GM19023 (cell line): ENCODE measurements around the gene PSMD2.

ENCODE experiments used
- ATAC-seq: cut with Tn5 transposase; IDR thresholded peaks from one replicate; pipeline ENCODE4 v1.9.1; 2021; ENCODE audit warnings: mild to moderate bottlenecking, moderate library complexity; ENCODE audit not compliant: unreplicated experiment

The PSMD2 gene

DNA sequence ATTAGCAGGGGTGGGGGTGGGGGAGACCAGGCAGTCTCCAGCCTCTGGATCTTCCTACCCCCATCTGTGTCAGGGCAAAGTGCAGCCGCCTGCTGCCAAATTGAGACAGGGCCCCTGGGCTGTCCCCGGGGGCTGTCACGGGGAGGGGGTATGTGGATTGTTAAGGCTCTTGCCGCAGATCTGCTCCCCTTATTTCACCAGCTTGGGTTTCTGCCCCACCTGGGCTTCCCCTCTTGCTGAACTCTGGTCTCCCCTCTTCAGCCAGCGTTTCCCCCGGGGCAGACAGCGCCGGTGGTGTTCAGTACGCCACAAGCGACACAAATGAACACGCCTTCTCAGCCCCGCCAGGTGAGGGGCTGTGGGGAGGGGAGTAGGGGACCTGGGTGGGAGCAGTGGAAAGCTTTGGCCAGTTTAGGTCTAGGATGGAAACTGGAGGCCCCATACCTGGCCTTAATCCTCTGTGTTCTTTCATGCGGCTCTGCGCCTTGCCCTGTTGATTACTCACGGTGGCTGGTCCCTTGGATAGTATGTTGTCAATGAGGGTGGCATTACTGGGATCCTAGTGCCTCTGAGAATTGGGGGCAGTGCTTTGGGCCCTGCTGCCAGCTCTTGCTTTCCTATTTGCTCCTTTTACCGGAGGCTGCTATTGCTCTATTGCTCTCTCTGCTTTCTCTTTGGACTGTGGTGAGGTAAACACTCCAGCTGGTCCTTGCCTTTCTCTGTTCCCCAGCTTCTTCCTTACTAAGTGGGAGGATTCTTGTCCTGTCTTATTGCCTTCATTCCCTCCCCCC lies 17.0 kb downstream of the PSMD2 start:
- ATAC-seq, result no peak

DNA sequence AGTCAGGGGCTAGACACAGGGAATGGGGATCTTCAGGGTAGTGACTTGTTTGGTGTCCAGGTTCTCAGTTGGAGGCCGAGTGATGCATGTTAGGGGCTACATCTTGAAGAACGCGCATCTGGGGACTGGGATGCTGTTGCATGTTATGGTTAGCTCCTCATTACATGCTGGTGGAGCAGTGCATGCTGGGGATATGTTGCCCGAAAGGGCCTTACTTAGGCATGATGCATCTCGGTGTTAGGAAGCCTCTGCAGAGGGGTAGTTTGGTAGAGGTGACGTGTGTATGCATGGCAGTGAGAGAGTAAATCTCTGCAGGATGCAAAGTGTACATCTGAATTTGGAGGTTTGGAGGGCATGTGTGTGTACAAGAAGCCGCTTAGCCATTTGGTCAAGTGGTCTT lies 17.8 kb downstream of the PSMD2 start:
- no peak for ATAC-seq

DNA sequence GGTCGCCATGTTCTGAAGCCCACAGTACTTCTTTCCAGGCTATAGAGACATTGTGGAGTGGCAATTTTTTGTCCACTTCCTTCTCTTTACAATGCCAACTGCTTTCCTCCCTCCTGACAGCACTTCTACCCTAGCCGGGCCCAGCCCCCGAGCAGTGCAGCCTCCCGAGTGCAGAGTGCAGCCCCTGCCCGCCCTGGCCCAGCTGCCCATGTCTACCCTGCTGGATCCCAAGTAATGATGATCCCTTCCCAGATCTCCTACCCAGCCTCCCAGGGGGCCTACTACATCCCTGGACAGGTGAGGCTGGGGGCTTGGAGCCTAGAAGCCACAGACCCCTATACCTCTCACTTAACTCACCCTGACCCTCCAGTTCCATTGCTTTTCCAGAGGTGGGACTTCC lies 18.2 kb downstream of the PSMD2 start:
- ATAC-seq, result no peak

DNA sequence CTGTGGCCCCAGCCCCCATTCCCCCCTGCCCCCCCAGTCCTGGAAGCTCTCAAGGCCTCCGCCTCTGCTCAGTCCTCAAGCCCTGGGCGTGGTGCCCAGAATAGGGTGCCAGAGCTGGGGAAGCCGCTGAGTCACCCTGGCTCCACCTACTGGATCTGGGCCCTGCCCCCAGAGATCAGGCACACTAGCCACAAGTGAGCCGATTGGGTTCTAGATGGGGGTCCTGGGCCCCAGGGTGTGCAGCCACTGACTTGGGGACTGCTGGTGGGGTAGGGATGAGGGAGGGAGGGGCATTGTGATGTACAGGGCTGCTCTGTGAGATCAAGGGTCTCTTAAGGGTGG lies 21.0 kb downstream of the PSMD2 start:
- ATAC-seq, result no peak

DNA sequence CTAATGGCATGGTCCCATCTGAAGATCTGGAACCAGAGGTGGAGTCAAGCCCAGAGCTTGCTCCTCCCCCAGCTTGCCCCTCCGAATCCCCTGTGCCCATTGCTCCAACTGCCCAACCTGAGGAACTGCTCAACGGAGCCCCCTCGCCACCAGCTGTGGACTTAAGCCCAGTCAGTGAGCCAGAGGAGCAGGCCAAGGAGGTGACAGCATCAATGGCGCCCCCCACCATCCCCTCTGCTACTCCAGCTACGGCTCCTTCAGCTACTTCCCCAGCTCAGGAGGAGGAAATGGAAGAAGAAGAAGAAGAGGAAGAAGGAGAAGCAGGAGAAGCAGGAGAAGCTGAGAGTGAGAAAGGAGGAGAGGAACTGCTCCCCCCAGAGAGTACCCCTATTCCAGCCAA lies 22.6 kb downstream of the PSMD2 start:
- ATAC-seq, result no peak

DNA sequence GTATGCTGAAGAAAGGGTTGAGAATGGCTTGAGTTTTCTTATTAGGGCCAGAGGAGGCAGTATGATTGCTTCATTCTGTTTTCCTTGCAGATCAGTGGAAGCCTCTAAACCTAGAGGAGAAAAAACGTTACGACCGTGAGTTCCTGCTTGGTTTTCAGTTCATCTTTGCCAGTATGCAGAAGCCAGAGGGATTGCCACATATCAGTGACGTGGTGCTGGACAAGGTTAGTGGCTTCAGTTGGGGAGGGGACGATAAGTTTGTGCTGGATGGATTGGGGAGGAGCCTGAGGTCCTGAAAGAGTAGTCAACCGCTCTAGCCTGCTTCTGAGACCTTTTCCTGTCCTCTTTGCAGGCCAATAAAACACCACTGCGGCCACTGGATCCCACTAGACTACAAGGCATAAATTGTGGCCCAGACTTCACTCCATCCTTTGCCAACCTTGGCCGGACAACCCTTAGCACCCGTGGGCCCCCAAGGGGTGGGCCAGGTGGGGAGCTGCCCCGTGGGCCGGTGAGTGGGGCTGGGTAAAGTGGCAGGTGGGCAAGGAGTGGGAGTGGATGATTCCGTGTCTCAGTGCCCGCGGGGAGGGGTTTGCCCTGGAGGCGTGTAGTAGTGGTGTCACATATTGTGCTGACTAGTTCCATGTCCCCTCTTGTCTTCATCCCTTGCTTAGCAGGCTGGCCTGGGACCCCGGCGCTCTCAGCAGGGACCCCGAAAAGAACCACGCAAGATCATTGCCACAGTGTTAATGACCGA lies 23.9 kb downstream of the PSMD2 start:
- no peak for ATAC-seq

DNA sequence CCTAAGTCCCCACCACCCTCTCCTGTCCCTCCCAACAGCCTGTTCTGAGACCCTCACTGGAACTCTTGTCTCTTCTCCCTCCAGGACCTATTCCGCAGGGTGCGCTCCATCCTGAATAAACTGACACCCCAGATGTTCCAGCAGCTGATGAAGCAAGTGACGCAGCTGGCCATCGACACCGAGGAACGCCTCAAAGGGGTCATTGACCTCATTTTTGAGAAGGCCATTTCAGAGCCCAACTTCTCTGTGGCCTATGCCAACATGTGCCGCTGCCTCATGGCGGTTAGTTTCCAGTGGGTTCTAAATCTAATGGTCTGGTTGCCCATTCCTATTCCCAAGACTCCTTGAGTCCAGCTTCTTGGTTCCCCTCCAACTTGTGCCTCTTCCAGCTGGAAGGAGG lies 24.7 kb downstream of the PSMD2 start:
- no peak for ATAC-seq

DNA sequence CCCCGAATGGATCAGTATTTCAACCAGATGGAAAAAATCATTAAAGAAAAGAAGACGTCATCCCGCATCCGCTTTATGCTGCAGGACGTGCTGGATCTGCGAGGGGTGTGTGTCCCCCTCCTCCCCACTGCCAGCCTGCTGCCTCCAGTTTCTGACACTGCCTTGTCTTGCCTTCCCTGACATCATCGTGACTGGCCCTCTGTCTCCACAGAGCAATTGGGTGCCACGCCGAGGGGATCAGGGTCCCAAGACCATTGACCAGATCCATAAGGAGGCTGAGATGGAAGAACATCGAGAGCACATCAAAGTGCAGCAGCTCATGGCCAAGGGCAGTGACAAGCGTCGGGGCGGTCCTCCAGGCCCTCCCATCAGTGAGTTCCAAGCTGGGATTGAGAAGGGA lies 26.2 kb downstream of the PSMD2 start:
- ATAC-seq, result no peak

DNA sequence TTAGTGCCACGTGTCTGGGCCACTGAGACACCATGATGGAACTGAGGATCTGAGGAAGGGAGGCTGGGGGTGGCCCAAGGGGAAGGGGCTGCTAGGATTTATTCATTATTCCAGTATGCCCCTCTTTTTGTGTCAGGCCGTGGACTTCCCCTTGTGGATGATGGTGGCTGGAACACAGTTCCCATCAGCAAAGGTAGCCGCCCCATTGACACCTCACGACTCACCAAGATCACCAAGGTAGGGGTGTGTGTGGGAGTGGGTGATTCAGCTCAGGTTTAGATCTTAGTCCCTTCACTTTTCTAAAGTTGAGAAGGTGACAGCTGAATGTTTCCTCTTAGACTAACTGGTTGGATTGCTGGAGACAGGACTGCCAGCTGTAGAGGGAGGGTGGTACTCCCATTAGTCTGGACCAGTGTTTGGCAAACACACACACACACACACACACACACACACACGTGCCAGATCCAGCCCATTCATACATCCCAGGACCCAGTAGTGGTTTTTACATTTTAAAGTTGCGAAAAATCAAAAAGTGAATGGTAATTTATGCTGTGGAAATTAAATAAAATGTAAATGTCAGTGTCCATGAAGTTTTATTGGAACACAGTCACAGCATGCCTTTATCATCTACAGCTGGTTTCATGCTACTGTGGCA lies 26.8 kb downstream of the PSMD2 start:
- ATAC-seq, result no peak

DNA sequence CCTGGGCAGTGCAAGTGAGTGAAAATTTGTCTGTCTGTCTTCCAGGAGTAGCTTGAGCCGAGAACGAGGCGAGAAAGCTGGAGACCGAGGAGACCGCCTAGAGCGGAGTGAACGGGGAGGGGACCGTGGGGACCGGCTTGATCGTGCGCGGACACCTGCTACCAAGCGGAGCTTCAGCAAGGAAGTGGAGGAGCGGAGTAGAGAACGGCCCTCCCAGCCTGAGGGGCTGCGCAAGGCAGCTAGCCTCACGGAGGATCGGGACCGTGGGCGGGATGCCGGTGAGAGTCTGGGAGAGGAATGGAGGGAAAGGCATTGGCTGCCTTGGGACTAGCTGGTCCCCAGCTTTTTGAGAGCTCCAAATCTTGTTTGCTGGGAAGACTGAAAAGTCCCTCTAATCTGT lies 28.1 kb downstream of the PSMD2 start:
- no peak for ATAC-seq

DNA sequence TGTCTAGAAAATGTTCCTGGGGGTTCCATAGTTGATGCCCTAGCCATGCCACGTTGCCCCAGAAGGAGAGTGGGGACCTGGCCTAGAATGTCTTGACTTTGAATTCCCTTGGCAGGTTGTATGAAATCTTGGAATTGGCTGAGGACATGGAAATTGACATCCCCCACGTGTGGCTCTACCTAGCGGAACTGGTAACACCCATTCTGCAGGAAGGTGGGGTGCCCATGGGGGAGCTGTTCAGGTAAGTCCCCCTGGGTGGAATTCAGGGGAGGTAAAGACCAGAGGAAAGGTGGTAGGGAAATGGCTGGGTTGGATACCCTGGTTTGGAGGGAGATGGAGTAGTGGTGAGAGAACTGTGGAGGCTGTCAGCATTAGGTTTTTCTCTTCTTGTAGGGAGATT lies 29.5 kb downstream of the PSMD2 start:
- no peak for ATAC-seq

DNA sequence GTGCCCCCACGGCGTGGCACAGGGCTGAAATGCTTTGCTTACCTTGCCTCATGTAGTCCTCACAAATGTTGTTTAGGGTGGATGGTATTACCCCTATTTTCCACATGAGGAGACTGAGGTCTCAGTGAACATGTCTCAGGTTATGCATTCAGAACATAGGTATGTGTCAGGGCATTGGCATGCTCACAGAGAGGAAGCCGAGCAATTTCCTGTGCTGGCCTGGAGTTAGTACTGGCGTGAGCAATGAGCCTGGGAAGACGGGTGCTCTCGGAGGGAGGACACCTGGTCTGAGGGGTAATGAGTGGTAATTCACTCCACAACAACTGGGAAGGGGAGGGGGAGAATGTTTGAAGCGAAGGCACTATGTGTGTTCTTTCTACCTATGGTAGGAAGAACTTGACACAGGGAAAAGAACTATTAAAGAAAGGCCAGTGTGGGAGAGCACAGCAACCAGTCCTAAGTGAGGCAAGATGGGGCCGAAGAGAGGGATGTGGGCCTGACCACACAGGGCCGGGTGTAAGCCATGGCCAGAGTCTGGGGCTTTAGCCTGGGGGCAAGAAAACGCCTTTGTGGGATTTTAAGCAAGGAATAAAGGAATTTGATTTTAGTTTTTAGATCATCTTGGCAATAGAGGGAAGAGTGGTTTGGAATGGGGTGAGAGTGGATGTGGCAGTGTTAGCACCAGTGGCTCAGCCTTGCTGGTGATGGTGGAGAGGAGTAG lies 33.5 kb downstream of the PSMD2 start:
- no peak for ATAC-seq

DNA sequence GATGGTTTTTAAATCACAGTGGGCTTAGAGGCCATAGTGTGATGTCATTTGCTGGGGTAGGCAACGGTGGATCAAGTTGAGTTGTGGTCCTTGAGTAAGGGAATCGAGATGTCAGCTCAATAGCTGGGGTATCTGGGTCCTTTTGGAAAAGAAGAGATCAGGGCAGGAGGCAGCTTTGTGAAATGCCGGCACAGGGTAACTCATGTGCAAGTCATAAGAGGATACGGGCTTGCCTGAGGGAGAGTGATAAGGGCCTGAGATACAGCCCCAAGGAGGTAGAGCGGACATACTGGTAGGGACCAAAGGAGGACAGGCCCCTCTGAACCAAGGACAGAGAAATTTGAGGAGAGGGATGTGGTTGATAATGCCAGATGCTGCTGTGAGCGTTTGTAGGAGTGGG lies 34.1 kb downstream of the PSMD2 start:
- no peak for ATAC-seq

DNA sequence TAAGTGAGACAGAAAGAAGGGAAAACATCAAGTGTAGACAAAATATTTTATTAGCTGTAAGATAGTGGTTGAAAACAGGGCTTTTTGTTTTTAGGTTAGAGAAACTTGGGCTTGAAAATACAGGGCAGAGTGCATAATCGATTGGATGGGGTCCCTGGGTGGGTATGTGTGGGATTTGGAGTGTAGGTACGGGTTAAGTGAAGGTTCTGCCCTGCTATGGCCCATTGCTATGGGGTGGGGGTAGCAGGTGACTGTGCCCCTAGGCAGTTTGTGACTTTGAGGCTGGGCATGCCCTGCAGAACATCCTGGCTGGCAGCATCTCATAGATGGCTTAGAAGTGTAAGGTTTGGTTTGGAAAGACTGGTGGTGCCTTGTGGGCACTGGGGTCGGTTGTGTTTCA lies 34.7 kb downstream of the PSMD2 start:
- no peak for ATAC-seq

DNA sequence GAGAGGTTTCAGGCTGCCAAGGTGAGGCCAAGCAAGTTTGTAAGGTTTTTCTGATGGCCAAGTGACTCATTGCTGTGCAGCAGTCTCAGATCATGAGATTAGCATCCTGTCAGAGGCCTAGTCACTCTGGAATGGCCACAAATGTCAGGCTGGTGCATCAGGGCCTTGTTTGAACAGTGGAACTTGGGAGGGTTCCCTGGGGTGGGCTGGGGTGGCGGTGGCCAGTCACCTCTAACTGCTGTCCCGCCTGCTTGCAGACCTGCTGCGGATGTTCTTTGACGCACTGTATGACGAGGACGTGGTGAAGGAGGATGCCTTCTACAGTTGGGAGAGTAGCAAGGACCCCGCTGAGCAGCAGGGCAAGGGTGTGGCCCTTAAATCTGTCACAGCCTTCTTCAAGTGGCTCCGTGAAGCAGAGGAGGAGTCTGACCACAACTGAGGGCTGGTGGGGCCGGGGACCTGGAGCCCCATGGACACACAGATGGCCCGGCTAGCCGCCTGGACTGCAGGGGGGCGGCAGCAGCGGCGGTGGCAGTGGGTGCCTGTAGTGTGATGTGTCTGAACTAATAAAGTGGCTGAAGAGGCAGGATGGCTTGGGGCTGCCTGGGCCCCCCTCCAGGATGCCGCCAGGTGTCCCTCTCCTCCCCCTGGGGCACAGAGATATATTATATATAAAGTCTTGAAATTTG lies 35.6 kb downstream of the PSMD2 start:
- no peak for ATAC-seq

DNA sequence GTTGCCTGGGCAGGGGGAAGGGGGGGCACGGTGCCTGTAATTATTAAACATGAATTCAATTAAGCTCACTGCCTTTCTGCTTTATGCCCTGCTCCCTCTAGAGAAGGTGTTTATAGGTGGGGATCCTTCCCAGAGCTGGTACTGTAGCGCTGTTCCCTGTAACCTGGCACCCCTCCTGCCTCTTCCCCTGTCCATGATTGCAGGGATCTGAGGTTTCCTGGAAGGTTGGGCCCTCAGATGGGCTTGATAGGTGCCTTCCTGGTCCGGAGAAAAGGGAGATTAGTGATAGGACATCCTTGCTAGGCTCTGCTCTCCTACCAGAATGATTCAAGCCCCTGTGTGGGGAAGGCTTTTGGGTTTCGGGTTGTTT lies 36.2 kb downstream of the PSMD2 start:
- peak; percentile 2 for ATAC-seq

DNA sequence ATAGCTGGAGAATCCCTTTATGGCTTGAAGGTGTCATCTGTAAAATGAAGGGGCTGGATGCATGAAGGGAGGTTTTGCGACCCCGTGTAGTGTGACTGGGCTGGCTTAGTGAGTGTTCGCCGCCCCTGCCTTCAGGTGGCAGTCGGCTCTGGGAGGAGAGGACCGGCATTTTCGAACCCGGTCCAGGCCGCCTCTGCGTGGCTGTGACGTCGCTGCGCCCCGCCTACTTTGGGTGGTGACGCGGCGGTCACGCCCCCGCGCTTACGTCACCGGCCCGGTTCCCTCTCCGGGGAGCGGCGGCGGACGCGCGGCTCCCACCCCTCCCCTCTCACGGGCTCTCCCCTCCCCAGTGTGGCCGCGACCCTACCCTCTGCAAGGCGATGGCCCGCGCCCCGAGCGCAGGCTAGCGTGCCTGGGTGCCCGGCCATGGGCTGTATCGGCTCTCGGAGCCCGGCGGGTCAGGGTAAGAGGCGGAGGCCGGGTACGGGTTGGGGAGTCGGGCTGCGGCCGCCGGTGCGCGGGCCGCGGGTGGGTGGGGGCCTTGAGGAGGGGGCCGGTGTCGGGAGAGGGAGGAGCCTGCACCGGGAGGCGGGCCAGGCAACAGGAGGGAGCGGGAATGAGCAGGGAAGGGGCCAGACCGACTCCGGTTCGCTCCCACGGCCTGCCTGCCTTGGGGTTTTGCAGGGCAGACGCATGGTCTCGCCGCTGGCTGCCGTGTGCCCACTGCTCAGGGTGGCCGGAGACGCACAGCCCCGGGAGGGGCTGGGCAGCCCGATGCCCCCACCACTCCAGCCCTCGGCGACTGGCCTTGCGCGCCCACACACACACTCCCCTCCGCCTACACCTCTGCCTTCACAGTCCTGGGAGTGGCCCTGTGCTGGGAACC lies 36.9 kb downstream of the PSMD2 start:
- ATAC-seq, result peak; percentile 79

DNA sequence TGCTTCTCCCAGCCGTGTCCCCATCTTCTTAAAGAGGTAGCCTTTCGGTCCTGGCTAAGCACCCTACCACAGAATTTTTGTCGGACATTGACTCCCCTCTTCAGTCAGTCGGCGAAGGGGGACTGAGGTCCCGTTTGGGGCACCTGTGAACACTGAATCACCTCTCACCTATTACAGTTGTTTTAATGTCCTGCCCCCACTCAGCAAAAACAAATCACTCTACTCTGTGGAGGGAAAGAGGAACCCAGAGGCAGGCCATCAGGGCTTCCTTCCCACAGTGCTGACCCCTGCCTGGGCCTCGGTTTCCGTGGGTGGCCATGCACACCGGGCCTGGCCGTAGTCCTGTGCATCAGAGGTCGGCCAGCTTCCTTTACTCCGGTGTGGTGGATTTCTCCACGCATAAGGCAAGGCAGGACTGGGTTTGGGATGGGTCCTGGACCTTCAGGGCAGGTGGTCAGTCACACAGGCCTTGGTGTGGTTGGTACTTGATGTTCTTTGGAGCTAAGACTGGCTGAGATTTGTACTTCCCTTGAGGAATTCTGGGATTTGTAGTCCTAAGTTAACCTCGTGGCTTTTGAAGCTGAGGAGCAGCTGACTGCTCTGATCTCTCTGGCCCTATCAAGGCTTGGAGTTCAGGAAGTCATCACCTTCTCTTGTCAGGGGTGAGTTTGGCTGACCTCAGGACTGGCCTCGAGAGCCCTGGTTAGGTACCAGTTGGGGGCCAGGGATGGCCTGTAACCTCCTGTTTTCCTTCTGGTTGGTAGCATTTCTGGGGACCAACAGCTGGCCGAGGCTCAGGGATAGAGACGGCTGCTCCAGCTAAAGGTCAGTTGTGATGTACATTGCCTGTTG lies 37.7 kb downstream of the PSMD2 start:
- ATAC-seq, result no peak

DNA sequence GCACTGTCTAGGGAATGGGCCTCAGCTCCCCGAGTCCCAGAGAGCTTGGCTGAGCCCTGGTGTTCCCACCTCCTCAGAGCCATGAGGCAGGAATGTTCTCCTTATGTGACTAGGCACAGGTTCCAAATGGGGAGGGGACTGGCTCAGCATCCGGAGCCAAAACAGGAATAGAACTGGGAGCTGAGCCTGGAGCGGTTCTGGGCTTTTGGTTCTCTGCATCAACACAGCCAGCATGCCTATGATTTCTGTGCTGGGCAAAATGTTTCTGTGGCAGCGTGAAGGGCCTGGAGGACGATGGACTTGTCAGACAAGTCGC lies 38.3 kb downstream of the PSMD2 start, which contains the start of gene FAM131A:
Gene FAM131A, plus strand, starts transcription at position 202 of the 316 bp plus-strand sequence. Its CDS starts 31 bp downstream, at position 233.
- ATAC-seq, result no peak
